ENCODE data around the gene ADCY7. TPM values are rescaled to one million over a fixed set of nuclear protein-coding genes. Genes with fewer than 3 reads are reported as not detected.

Gene ADCY7
- total and polyA plus RNA-seq, 2 experiments from 2014 or later: 3.9 to 4.4 TPM

DNA sequence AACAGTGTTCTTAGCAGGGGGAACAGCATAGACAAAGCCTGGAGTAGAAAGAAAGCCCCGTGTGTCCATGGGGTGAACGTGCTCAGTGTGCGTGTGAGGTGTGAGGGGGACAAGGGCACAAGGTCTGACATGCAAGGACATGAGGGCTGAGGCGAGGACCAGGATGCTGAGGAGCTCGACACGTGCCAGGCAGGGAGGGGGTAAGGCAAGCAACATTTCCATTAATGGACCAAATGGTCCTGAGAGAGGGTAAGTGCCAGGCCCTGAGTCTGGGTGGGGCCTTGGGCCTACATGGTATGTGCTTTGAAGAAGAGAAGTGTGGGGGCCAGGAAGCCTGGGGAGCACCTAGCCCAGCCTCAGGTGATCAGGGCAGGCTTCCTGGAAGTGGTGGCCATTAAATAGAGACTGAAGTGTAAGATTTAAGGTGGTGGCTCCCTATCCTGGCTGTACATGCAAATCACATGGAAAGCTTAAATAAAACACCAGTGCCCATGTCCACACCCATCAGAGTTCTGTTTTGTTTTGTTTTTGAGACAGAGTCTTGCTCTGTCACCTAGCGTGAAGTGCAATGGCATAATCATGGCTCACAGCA lies 29.3 kb downstream of the ADCY7 start:
- H3K9me3 ChIP-seq (ENCODE audit: low read depth): no peaks in the 10 kb centered on the region
- H3K4me1 ChIP-seq (ENCODE audit: insufficient read depth): no peaks in the 10 kb centered on the region
- no peak overlapping the region for H3K4me3 ChIP-seq
- H3K27me3 ChIP-seq: no peaks in the 10 kb centered on the region
- no peaks in the 10 kb centered on the region for H3K79me2 ChIP-seq
- no peaks in the 10 kb centered on the region for H3K9me2 ChIP-seq (replicated peaks; ENCODE audit: insufficient read depth)
- no peak overlapping the region for H3K27ac ChIP-seq
- no peak overlapping the region for H3K4me2 ChIP-seq
- TF ChIP-seq EZH2 (IDR thresholded peaks at IDR 0.05; ENCODE audit: borderline replicate concordance): no peak
- TF ChIP-seq EZH2phosphoT487 (IDR thresholded peaks at IDR 0.05; ENCODE audit: low read depth, severe bottlenecking, unreplicated experiment): no peak
- TF ChIP-seq, protein P1, sequence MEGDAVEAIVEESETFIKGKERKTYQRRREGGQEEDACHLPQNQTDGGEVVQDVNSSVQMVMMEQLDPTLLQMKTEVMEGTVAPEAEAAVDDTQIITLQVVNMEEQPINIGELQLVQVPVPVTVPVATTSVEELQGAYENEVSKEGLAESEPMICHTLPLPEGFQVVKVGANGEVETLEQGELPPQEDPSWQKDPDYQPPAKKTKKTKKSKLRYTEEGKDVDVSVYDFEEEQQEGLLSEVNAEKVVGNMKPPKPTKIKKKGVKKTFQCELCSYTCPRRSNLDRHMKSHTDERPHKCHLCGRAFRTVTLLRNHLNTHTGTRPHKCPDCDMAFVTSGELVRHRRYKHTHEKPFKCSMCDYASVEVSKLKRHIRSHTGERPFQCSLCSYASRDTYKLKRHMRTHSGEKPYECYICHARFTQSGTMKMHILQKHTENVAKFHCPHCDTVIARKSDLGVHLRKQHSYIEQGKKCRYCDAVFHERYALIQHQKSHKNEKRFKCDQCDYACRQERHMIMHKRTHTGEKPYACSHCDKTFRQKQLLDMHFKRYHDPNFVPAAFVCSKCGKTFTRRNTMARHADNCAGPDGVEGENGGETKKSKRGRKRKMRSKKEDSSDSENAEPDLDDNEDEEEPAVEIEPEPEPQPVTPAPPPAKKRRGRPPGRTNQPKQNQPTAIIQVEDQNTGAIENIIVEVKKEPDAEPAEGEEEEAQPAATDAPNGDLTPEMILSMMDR (IDR thresholded peaks at IDR 0.05; ENCODE audit: poor library complexity): no peak
- H4K20me1 ChIP-seq (ENCODE audit: insufficient read depth, poor library complexity, severe bottlenecking): no peaks in the 10 kb centered on the region
- H2AFZ ChIP-seq: no peak overlapping the region
- no peak for DNase-seq (ENCODE audit: low spot score)
- WGBS (ENCODE audit: low lambda C conversion rate, missing lambda C conversion rate): 96% methylated on average over 7 of the region's 7 CpGs
- H3K36me3 ChIP-seq (replicated peaks; ENCODE audit: insufficient read depth, low read depth): no peaks in the 10 kb centered on the region

DNA sequence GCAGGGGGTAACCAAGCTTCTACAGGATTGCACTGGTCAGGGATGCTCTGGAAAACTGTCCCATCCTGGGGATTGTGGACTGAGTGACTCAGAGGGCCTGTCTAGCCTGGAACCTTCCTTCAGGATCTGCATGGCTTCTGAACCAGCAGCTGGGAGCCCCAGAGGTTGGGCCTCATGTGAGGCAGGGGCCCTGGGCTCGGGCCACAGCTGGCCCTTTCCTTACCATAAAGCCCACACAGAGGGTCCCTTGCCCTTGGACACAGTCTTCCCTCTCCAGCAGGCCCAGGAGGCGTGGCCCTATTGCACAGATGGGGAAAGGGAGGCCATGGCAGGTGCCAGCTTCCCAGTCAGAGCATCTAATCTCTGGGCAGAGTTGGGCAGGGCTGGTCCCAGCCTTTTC lies 30.5 kb downstream of the ADCY7 start:
- no peaks in the 10 kb centered on the region for H3K27me3 ChIP-seq
- H2AFZ ChIP-seq: no peak overlapping the region
- H3K4me1 ChIP-seq (ENCODE audit: insufficient read depth): no peaks in the 10 kb centered on the region
- no peak overlapping the region for H3K4me3 ChIP-seq
- H3K36me3 ChIP-seq (replicated peaks; ENCODE audit: insufficient read depth, low read depth): no peaks in the 10 kb centered on the region
- H3K9me2 ChIP-seq (replicated peaks; ENCODE audit: insufficient read depth): no peaks in the 10 kb centered on the region
- WGBS (ENCODE audit: low lambda C conversion rate, missing lambda C conversion rate): 93% methylated on average over 2 of the region's 2 CpGs
- TF ChIP-seq, protein P1 (IDR thresholded peaks at IDR 0.05; ENCODE audit: poor library complexity): no peak
- TF ChIP-seq EZH2phosphoT487 (IDR thresholded peaks at IDR 0.05; ENCODE audit: low read depth, severe bottlenecking, unreplicated experiment): no peak
- no peak for TF ChIP-seq EZH2 (IDR thresholded peaks at IDR 0.05; ENCODE audit: borderline replicate concordance)
- H3K9me3 ChIP-seq (ENCODE audit: low read depth): no peaks in the 10 kb centered on the region
- H3K4me2 ChIP-seq: no peak overlapping the region
- H3K79me2 ChIP-seq: no peaks in the 10 kb centered on the region
- no peaks in the 10 kb centered on the region for H4K20me1 ChIP-seq (ENCODE audit: insufficient read depth, poor library complexity, severe bottlenecking)
- no peak overlapping the region for H3K27ac ChIP-seq
- no peak for DNase-seq (ENCODE audit: low spot score)

DNA sequence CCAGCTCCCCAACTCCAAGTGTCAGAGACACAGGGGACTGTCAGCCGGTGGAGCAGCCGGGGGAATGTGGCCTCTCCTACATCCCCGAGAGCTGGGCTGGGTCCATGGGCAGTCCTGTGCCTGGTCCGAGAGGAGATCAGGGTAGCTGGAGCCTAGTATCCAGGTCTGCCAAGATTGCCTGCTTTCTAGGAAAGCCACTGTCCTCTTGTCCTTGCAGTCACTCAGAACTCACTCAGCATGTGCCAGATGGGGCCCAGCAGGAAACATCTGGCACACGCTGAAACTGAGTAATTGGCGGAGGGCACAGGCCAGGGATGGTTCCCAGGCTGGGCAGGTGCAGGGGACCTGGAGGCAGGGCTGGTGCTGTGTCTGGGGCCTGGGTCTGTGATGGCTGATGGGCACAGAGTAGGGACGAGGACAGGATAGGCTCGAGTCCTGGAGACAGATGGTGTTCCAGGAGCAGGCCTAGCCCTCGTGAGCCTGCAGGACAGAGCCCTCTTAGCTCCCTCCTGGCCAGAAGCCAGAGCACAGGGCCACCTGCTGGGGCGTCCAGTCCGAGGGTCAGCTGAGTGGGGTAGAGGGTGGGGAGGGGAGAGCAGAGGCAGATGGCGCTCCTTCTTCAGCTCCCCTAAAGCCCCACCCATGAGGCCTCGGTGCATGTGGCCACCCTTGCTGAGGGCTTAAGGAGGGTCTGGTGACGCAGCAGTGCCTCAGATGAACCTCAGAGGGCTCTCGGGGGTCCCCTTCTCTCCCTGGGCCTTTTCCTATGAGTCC lies 31.1 kb downstream of the ADCY7 start:
- no peaks in the 10 kb centered on the region for H4K20me1 ChIP-seq (ENCODE audit: insufficient read depth, poor library complexity, severe bottlenecking)
- DNase-seq (ENCODE audit: low spot score): no peak
- H3K9me3 ChIP-seq (ENCODE audit: low read depth): no peaks in the 10 kb centered on the region
- no peak overlapping the region for H3K4me2 ChIP-seq
- WGBS (ENCODE audit: low lambda C conversion rate, missing lambda C conversion rate): 74% methylated on average over 15 of the region's 15 CpGs
- H3K36me3 ChIP-seq (replicated peaks; ENCODE audit: insufficient read depth, low read depth): no peaks in the 10 kb centered on the region
- no peaks in the 10 kb centered on the region for H3K9me2 ChIP-seq (replicated peaks; ENCODE audit: insufficient read depth)
- no peaks in the 10 kb centered on the region for H3K79me2 ChIP-seq
- no peak for TF ChIP-seq EZH2 (IDR thresholded peaks at IDR 0.05; ENCODE audit: borderline replicate concordance)
- TF ChIP-seq, protein P1 (IDR thresholded peaks at IDR 0.05; ENCODE audit: poor library complexity): no peak
- no peak for TF ChIP-seq EZH2phosphoT487 (IDR thresholded peaks at IDR 0.05; ENCODE audit: low read depth, severe bottlenecking, unreplicated experiment)
- H3K4me3 ChIP-seq: no peak overlapping the region
- no peak overlapping the region for H3K27ac ChIP-seq
- no peak overlapping the region for H2AFZ ChIP-seq
- no peaks in the 10 kb centered on the region for H3K27me3 ChIP-seq
- no peaks in the 10 kb centered on the region for H3K4me1 ChIP-seq (ENCODE audit: insufficient read depth)
